Right lung (tissue), 10 donors: ENCODE measurements around the gene UQCC2. TPM values are rescaled to one million over a fixed set of nuclear protein-coding genes. Genes with fewer than 3 reads are reported as not detected.

Source experiments
- DNase-seq, 2 donors: peaks; one replicate each; pipeline ENCODE4 v3.0.0-alpha.2; 2013
- long read RNA-seq, 8 donors: transcript quantifications; one replicate each; lab custom pipeline, GENCODE V29; 2026
- polyA plus RNA-seq, 5 donors: library from polyadenylated mRNA; unstranded; fragments of 120-200 nt; gene quantifications; one replicate each; pipeline versions ENCODE4 v1.2.1 to v1.2.3, GENCODE V29; 2013; ENCODE audit warnings: inconsistent platforms in 1 of 5, low replicate concordance in 1 of 5; ENCODE audit not compliant: insufficient read length in 5 of 5, insufficient read depth in 1 of 5

UQCC2 gene
- polyA plus RNA-seq = 10 to 100 TPM; 51.2 to 96.8 (median 57.2) TPM
- long read RNA-seq, donor 1, full-length matches to known transcripts = 265 of 265 reads
- long read RNA-seq, donor 1, partial matches to known transcripts = 0 of 265 reads
- long read RNA-seq, donor 1, other reads (novel, unspliced or antisense) = 0 of 265 reads
- long read RNA-seq, donor 2, full-length matches to known transcripts = 113 of 113 reads
- long read RNA-seq, donor 2, partial matches to known transcripts = 0 of 113 reads
- long read RNA-seq, donor 2, other reads (novel, unspliced or antisense) = 0 of 113 reads
- long read RNA-seq, donor 3, full-length matches to known transcripts = 233 of 233 reads
- long read RNA-seq, donor 3, partial matches to known transcripts = 0 of 233 reads
- long read RNA-seq, donor 3, other reads (novel, unspliced or antisense) = 0 of 233 reads
- long read RNA-seq, donor 4, full-length matches to known transcripts = 140 of 140 reads
- long read RNA-seq, donor 4, partial matches to known transcripts = 0 of 140 reads
- long read RNA-seq, donor 4, other reads (novel, unspliced or antisense) = 0 of 140 reads
- long read RNA-seq, donor 5, full-length matches to known transcripts = 185 of 185 reads
- long read RNA-seq, donor 5, partial matches to known transcripts = 0 of 185 reads
- long read RNA-seq, donor 5, other reads (novel, unspliced or antisense) = 0 of 185 reads
- long read RNA-seq, donor 6, full-length matches to known transcripts = 193 of 193 reads
- long read RNA-seq, donor 6, partial matches to known transcripts = 0 of 193 reads
- long read RNA-seq, donor 6, other reads (novel, unspliced or antisense) = 0 of 193 reads
- long read RNA-seq, donor 7, full-length matches to known transcripts = 174 of 174 reads
- long read RNA-seq, donor 7, partial matches to known transcripts = 0 of 174 reads
- long read RNA-seq, donor 7, other reads (novel, unspliced or antisense) = 0 of 174 reads
- long read RNA-seq, donor 8, full-length matches to known transcripts = 79 of 79 reads
- long read RNA-seq, donor 8, partial matches to known transcripts = 0 of 79 reads
- long read RNA-seq, donor 8, other reads (novel, unspliced or antisense) = 0 of 79 reads

DNA sequence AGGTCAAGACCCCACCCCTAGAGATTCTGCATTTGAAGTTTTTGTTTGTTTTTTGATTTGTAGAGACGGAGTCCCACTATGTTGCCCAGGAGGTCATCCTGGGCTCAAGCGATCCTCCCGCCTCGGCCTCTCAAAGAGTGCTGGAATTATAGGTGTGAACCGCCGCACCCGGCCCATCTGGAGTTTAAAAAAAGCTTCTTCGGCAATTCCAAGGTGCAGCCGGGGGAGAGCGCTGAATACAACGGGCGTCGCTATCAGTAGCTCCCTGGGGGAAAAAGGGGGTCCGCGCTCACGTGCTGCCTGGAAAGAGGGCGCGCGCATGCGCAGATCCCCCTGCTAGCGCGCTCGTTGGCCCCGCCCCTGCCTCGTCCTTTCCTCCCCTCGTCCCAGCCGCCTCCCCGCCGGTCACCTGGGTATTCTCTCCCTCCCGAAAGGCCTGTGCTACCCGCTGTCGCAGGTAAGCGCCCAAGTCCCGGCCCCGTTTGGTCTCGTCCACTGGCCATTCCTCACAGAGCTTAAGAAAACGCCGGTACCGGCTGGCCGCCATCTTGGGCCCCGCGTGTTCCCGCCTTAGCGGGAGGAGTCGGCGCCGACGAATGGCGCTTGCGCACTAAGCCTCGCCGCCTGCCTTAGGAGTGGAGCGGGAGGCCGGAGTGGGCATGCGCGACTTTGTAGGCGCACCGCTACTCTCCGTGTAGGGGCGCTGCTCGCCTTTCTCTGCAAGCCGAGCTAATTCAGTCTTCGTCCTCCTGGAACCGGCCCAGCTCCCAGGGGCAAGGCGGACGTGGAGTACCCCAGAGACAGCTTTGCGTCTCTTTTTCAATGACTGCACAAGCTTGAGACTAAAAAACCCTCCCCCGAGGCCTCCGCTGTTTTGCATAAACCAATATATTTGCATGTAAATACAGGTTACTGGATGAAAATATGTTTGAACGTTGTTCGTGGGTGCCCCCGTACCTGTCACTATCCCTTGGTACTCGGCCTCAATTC lies at the start of gene UQCC2:
TSS of gene UQCC2 (minus strand) at position 561 of the 990 bp plus-strand sequence. CDS start at position 547, 14 bp downstream.
- DNase-seq = peak; percentile 98

DNA sequence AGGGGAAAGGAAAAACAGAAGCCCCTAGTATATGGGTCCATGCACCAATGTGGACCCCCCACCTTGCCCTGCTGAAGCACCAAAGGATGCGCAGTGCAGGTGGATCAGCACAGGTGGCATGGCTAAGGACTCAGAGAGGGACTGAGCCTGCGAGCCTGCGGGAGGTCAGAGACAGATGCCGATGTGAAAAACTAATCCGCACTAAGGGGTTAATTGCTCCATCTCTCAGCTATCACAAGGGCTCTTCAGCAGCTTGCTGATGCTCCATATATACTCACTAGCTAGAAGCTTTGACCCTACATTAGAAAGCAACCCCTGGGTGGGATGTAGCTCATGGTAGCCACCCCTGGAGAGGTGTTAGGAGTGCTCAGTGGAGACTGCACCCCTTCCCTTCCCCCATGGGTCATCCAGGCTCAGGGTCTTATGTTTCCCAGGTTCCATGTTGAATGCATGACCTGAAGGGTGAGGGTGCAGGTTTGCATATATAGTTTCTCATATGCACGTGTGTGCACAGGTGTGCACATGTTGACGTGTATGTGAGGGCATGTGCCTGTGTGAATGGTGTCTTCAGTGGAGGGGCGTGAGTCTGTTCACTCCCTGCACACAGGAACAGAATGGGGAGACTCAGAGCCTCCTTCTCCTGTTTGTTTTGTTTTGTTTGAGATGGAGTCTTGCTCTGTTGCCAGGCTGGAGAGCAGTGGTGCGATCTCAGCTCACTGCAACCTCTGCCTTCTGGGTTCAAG lies 48.6 kb upstream of the UQCC2 start:
- no peak for DNase-seq

DNA sequence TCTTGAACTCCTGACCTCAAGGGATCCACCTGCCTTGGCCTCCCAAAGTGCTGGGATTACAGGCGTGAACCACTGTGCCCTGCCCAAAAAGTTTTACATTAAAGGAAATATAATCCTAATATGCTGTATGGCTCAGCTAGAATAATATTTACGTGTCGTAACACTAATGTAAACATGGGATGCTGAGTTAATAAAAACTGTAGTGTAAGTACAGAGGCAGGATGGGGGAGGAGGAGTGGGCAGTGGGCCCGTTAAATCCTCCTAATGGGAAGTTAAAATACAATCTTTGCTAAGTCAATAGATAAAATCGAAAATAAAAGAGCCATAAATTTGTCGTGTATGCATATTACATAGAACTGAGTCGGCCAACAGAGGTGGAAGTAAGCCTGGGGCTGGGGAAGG lies 47.3 kb upstream of the UQCC2 start:
- DNase-seq = no peak

DNA sequence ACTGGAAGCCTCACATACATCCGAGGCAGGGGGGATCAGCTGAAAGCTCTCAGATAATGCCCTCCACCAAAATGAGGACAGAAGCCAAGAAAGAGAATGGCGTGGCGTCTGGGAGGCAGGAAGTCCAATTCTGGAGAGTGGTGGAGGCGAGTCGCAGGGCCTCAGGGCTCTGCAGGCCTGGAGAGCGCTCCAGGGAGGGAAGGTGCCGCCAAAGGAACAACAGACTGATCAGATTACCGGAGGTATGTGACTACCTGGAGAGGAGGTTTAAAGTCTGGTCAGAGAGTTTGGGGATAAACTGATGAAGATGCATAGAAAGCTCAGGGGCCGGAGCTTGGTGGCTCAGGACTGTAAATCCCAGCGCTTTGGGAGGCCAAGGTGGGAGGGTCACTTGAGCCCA lies 46.4 kb upstream of the UQCC2 start:
- DNase-seq = no peak

DNA sequence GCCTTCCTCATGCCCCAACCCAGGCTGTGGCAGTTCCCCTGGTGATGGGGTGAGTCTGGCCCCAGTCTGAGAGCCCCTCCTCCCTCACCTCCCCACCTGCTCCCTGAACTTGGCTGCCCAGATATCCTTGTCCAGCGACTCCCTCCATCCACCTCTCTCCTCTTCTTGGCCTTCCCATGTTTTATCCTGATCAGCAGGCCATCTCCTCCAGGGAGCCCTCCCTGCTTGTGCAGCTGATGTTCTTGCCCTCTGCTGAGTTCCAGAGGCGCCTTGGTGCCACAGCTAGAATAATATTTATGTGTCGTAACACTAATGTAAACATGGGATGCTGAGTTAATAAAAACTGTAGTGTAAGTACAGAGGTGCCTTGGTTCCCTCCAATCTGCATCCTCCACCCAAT lies 45.6 kb upstream of the UQCC2 start:
- no peak for DNase-seq

DNA sequence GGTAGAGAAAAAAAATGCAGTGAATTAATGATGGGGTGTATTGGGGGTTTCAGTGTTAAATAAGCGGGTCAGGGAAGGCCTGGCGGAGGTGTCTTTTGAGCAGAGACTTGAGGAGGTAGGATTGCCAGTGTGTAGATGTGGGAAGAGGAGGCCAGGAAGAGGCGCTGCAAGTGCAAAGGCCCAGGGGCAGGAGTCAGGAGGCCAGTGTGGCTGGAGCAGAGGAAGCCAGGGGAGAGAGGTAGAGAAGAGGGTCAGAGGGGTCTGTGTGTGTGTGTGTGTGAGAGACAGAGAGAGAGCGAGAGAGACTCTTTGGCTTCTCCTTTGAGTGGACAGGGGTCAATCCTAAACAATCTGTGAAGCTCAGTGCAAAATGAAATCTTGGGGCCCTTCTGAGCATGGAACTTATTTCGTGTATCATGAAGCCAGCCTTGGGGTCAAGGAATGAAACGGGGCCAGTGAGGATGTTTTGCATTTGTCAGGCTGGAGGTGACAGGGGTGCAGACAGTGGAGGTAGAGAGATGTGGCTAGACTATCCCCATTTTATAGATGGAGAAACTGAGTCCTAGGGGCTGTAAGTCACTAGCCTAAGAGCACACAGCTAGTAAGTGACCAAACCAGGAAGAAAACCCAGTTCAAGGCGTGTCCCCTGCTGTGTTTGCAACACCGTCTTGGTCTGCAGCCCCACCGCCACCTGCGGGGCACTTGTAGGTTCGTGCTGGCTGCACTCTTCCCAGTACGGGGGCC lies 44.9 kb upstream of the UQCC2 start:
- no peak for DNase-seq

- DNase-seq = no peak
Observed at GRCh38 chr6:33755070-33755869, 43.8 kb upstream of the UQCC2 start.

GRCh38 chr6:33754222-33754621 lies 42.7 kb upstream of the UQCC2 start:
- no peak for DNase-seq

GRCh38 chr6:33752646-33753015 lies 41.1 kb upstream of the UQCC2 start:
- no peak for DNase-seq

DNA sequence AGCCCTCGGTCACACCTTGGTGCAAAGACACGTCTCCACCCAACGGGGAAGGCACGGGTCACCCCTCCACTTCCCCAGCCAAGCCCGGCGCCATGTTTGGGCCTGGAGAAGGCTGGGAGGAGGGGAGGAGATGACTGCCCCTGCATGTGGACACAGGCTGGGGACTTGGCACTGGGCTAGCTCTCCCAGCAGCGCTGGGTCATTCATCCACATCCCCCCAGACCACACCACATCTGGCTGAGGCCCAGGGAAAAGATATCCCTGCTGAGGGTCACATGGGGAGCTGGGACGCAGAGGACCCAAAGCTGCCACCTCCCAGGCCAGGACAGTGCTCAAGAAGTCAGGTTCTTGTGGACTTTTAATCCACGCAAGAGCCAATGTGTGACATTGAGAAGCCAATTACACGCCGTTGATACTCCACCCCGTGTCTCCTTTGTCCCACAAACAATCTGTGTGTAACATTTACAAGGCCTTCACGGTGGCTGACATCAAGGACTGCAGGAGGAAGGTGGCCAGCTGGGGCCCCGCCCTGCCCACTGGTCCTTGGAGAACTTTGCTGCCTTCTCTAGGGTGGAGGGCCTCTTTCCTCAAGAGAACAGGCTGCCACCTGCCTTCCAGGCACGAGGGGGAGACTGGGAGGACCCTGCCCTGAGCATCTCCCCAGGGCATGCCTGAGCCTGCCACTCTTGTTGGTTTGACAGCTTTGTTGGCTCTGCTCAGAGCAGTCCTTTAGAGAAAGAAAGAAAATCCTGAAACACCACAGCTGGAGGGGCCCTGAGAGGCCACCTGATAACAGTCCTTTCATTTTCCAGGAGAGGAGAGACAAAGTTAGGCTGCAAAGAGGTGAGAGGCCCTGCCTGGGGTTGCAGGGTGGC lies 40.5 kb upstream of the UQCC2 start:
- no peak for DNase-seq

GRCh38 chr6:33750244-33750991 lies 38.9 kb upstream of the UQCC2 start:
- DNase-seq = no peak

GRCh38 chr6:33749401-33749800 lies 37.9 kb upstream of the UQCC2 start:
- DNase-seq = no peak

DNA sequence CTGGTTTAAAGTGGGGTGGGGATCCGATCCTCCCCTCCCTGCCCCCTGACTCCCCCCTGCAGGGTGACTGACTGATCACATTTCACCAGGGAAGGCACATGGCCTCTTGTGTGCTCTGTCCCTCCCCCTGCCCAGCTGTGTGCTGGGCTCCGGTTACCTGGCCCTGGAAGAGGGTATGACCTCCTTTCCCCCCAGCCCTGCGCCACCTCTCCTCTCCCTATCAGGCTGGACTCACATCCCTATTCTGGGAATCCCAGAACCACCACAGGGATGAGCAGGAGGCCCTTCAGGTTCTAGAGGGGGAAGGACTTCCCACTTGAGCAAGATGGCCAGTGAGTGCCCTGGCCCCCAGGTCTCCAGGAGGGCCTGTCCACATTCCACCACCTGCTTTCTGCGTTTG lies 37.3 kb upstream of the UQCC2 start:
- no peak for DNase-seq

- no peak for DNase-seq
Observed at GRCh38 chr6:33747823-33748222, 36.3 kb upstream of the UQCC2 start.

DNA sequence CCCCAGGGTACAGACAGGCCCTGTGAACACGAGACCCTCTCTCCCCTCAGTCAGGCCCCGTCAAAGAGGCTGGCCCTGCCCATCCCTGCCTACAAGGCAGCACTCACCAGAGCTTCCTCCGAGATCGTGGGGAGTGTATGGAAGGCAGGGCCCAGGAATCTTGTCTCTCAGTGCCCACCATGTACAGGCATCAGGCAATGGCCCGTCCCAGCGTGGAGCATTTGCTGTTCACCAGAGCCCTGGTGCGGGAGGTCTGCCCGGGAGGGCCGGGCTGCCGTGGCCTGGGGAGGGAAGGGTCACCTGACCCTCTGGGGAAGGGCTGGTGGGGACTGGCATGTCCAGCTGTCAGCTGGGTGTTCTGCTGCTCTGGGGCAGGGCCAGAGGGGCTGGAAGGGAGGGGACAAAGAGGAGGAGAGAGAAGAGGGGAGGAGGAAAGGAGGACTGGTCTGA lies 35.2 kb upstream of the UQCC2 start, which contains the start of gene IP6K3:
TSS of gene IP6K3 (minus strand) at position 255 of the 450 bp plus-strand sequence. CDS start 11,429 bp downstream, outside the sequence.
- DNase-seq = peak in 1 of 2 donors; percentile 45

- DNase-seq = no peak
Observed at GRCh38 chr6:33746036-33746600, 34.6 kb upstream of the UQCC2 start.
